Omental fat pad (tissue), 4 donors: ENCODE results near the gene CYTH2. TPM values are rescaled to one million over a fixed set of nuclear protein-coding genes. Genes with fewer than 3 reads are reported as not detected.

Source experiments
- ATAC-seq: fragments of 150-250 bp; one replicate; pipeline ENCODE4 v1.9.1; 2016; ENCODE audit warnings: mild to moderate bottlenecking, moderate library complexity; ENCODE audit not compliant: low FRiP score
- DNase-seq: peaks from one replicate; pipeline ENCODE4 v3.0.0-alpha.2; 2019; ENCODE audit warnings: low spot score
- CTCF ChIP-seq, 3 donors: fragments of 450-650 bp; IDR thresholded peaks; one replicate each; pipeline ENCODE4 v1.5.1; 2016 to 2017; ENCODE audit warnings: antibody characterized with exemption in 3 of 3, mild to moderate bottlenecking in 3 of 3, moderate library complexity in 2 of 3
- total RNA-seq, 4 donors: library from RNA; depleted of rRNA; stranded (reverse); fragments of >200 nt; gene quantifications; one replicate each; pipeline ENCODE4 v1.1.0, GENCODE V29; 2016

The CYTH2 gene
- total RNA-seq, 4 donors from 2014 or later = 19.2 to 49.7 (median 26.8) TPM

DNA sequence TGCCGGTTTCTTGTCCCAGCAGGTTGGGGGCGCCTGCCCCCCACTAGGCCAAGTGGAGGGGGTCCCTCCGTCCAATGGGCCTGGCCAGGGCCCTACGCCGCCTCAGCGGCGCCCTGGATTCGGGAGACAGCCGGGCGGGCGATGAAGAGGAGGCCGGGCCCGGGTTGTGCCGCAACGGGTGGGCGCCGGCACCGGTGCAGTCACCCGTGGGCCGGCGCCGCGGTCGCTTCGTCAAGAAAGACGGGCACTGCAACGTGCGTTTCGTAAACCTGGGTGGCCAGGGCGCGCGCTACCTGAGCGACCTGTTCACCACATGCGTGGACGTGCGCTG, 7.6 kb upstream of the CYTH2 start:
- ATAC-seq (no peak), DNase-seq (no peak)
- TF ChIP-seq CTCF (IDR thresholded peaks at IDR 0.05) = no peak

DNA sequence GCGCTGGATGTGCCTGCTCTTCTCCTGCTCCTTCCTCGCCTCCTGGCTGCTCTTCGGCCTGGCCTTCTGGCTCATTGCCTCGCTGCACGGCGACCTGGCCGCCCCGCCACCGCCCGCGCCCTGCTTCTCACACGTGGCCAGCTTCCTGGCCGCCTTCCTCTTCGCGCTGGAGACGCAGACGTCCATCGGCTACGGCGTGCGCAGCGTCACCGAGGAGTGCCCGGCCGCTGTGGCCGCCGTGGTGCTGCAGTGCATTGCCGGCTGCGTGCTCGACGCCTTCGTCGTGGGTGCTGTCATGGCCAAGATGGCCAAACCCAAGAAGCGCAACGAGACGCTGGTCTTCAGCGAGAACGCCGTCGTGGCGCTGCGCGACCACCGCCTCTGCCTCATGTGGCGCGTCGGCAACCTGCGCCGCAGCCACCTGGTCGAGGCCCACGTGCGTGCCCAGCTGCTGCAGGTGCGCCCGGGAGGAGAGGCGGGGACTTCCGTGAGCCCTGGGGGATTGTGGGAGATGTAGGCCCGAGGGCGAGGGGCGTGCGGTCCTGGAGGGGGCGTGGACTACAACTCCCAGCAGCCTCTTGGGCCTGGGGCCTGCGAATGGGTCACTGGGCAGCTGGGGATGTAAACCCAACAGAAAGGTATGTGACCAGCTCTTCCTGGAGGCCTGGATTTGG, 7.0 kb upstream of the CYTH2 start:
- TF ChIP-seq CTCF (IDR thresholded peaks at IDR 0.05) = no peak
- DNase-seq (no peak), ATAC-seq (no peak)

DNA sequence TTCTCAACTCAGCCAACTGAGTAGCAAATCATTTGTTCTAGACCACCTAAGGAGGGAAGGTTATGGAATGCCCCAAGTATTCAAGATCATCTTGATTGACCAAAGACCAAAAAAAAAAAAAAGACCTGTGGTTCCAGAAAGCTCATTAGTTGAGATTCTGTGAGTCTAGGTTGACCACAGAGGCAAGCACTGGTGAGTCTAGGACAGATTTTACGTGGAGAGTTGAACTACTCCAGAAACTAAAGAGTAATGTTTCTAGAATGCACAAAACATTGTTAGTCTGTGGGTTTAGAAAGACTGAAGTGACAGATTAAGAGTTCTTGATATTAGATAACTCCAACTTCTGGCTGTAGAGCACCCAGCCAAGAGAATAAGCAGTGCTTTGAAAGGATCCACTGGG, 4.0 kb upstream of the CYTH2 start:
- ATAC-seq (no peak), DNase-seq (no peak)

GRCh38 chr19:48466561-48467325, 2.4 kb upstream of the CYTH2 start:
- TF ChIP-seq CTCF (IDR thresholded peaks at IDR 0.05) = no peak
- DNase-seq (no peak), ATAC-seq (no peak)

More for the DNA sequence above, 4.0 kb upstream of the CYTH2 start:
- TF ChIP-seq CTCF (IDR thresholded peaks at IDR 0.05) = no peak

DNA sequence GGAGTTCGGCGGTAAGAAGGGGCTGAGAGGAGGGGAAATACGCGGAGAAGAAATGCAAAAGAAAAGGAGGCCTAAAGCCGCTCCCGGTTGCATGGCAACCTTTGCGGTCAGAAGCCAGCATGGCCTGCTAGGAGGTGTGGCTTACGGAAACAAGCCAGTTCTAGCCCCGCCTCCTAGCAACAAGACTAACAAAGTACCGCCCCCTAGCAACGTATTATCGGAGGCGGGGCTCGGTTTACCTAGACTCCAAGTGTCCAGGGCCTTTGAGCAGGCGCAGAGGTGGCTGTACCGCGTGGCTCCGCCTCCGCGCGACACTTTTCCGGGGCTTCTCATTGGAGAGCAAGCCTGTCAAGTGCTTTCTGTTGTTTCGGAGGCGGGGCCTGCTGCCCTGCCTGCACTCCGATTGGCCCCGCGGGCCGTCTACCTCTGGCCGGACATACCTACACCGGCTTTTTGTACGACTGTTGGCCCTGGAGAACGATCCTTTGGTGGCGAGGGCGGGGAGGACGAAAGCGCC, 339 bp upstream of the CYTH2 start:
- TF ChIP-seq CTCF (IDR thresholded peaks at IDR 0.05) = no peak
- DNase-seq (peak; percentile 93), ATAC-seq (peak; percentile 97)

GRCh38 chr19:48469934-48470680, 938 bp downstream of the CYTH2 start:
- no peak for ATAC-seq
- TF ChIP-seq CTCF (IDR thresholded peaks at IDR 0.05) = no peak
- no peak for DNase-seq
